ENCODE data around the gene CPSF4.
"Not testable (repeated sequence)": the region's sequence is repeated elsewhere in the genome, so short reads cannot be mapped to it uniquely, and the experiment has no call there.

Gene CPSF4

GRCh38 chr7:99485094-99485493 lies 46.4 kb downstream of the CPSF4 start:
- DNase-seq (ENCODE audit: extremely low read depth in 1 of 2, low read depth in 1 of 2) = no peak

- DNase-seq (ENCODE audit: extremely low read depth in 1 of 2, low read depth in 1 of 2) = no peak
Observed at GRCh38 chr7:99489235-99489634, 50.5 kb downstream of the CPSF4 start.

GRCh38 chr7:99490878-99491277 lies 52.1 kb downstream of the CPSF4 start:
- no peak for DNase-seq (ENCODE audit: extremely low read depth in 1 of 2, low read depth in 1 of 2)

GRCh38 chr7:99493823-99494222 lies 55.1 kb downstream of the CPSF4 start:
- no peak for DNase-seq (ENCODE audit: extremely low read depth in 1 of 2, low read depth in 1 of 2)

- no peak for DNase-seq (ENCODE audit: extremely low read depth in 1 of 2, low read depth in 1 of 2)
Observed at GRCh38 chr7:99497766-99498545, 59.2 kb downstream of the CPSF4 start.

- no peak for DNase-seq (ENCODE audit: extremely low read depth in 1 of 2, low read depth in 1 of 2)
Observed at GRCh38 chr7:99498546-99498944, 59.8 kb downstream of the CPSF4 start.

GRCh38 chr7:99499371-99499720 lies 60.6 kb downstream of the CPSF4 start:
- no peak for DNase-seq (ENCODE audit: extremely low read depth in 1 of 2, low read depth in 1 of 2)

- DNase-seq (ENCODE audit: extremely low read depth in 1 of 2, low read depth in 1 of 2) = peak; percentile 76 to 86
Observed at GRCh38 chr7:99499721-99500636, 61.2 kb downstream of the CPSF4 start, which contains the start of gene ZNF394. Gene ZNF394, minus strand, starts transcription at chr7:99500281. Its CDS starts 188 bp downstream, at chr7:99500093.

GRCh38 chr7:99500637-99501009 lies 61.9 kb downstream of the CPSF4 start:
- DNase-seq (ENCODE audit: extremely low read depth in 1 of 2, low read depth in 1 of 2) = no peak

- not testable (repeated sequence) for DNase-seq (ENCODE audit: extremely low read depth in 1 of 2, low read depth in 1 of 2)
Observed at GRCh38 chr7:99501236-99501635, 62.5 kb downstream of the CPSF4 start.

GRCh38 chr7:99504281-99504602 lies 65.5 kb downstream of the CPSF4 start:
- DNase-seq (ENCODE audit: extremely low read depth in 1 of 2, low read depth in 1 of 2) = no peak

GRCh38 chr7:99504603-99505323 lies 66.0 kb downstream of the CPSF4 start, which contains the start of gene ZKSCAN5:
Gene ZKSCAN5, plus strand, starts transcription at chr7:99504662. Its CDS starts 1,383 bp downstream, at chr7:99506045.
- peak; percentile 91 to 98 for DNase-seq (ENCODE audit: extremely low read depth in 1 of 2, low read depth in 1 of 2)

GRCh38 chr7:99505324-99505662 lies 66.5 kb downstream of the CPSF4 start:
- no peak for DNase-seq (ENCODE audit: extremely low read depth in 1 of 2, low read depth in 1 of 2)
